HG02943 (cell line): ENCODE data around the gene S1PR2.
"Not testable (repeated sequence)": the region's sequence is repeated elsewhere in the genome, so short reads cannot be mapped to it uniquely, and the experiment has no call there.

Experiments
- ATAC-seq: cut with Tn5 transposase; IDR thresholded peaks from one replicate; pipeline ENCODE4 v1.9.1; 2021; ENCODE audit warnings: mild to moderate bottlenecking, low read depth, moderate library complexity; ENCODE audit not compliant: unreplicated experiment

The S1PR2 gene

GRCh38 chr19:10194500-10195198 is 36.5 kb downstream of the S1PR2 start, which contains the start of gene DNMT1:
DNMT1 (minus strand) TSS chr19:10194953; CDS start chr19:10194899, 54 bp downstream.
- peak; percentile 79 for ATAC-seq

GRCh38 chr19:10193790-10194499 is 37.2 kb downstream of the S1PR2 start:
- no peak for ATAC-seq

DNA sequence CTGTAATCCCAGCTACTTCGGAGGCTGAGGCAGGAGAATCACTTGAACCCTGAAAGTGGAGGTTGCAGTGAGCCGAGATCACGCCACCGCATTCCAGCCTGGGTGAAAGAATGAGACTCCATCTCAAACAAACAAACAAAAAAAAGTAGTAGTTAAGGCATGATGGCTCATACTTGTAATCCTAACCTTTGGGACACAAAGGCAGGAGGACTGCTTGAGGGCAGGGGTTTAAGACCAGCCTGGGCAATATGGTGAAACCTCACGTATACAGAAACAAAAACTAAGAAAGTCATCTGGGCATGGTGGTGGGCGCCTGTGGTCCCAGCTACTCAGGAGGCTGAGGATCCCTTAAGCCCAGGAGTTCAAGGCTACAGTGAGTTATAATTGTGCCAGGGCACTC is 38.2 kb downstream of the S1PR2 start:
- ATAC-seq: no peak

DNA sequence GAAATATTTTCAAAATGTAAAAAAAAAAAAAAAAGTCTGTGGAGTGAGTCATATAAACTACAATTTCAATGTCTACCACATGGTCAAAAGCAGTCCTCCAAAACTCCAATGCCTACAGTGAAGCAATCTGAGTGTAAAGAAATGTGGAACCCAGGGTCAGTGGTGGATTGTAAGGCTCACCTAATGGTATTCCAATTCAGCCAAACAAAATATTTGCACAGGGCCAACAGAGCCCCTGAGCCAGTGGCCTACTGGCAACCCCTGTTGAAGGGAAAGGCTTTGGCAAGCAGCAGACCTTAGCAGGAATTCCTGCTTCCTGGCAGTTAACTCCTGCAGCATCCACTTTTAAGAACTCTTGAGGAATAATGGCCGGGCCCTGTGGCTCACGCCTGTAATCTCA is 39.8 kb downstream of the S1PR2 start:
- ATAC-seq: no peak

DNA sequence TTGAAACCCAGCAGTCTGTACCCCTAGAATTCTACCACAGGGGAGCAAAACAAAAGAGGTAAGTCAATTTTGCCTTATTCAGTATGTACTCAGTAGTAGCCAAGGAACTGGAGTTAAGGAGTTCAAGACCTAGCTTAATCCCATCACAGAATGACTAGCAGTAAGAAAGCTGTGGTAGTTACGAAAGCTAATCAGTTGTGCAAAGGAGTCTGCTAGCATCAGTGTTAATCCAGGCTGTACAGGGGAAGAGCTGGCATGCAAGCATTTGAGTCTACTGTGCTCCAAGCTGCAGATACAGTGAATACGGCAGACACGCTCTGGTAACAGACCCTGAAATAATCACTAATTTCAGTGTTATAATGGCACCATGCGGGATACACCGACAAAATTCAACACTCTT is 41.1 kb downstream of the S1PR2 start:
- ATAC-seq: no peak

GRCh38 chr19:10189616-10190015 is 41.5 kb downstream of the S1PR2 start:
- no peak for ATAC-seq

- no peak for ATAC-seq
Measured at GRCh38 chr19:10187315-10187714, 43.8 kb downstream of the S1PR2 start.

- no peak for ATAC-seq
Measured at GRCh38 chr19:10184636-10185035, 46.5 kb downstream of the S1PR2 start.

- no peak for ATAC-seq
Measured at GRCh38 chr19:10183926-10184325, 47.2 kb downstream of the S1PR2 start.

- no peak for ATAC-seq
Measured at GRCh38 chr19:10182847-10183246, 48.3 kb downstream of the S1PR2 start.

DNA sequence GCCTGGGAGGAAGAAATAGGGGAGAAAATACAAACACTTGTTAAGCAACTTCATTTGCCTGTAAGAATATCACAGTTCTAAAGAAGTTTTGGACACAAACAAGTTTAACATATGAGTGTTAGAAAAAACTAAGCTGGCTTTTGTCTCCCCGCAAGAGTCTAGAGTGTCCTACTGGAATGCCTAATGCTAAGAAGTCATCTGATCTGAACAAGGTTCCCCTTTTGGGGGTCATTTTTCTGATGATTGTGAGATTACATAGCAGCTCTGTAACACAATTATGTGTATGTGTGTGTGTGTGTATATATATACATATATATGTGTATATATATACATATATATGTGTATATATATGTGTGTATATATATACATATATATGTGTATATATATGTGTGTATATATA is 49.1 kb downstream of the S1PR2 start:
- no peak for ATAC-seq

- ATAC-seq: no peak
Measured at GRCh38 chr19:10180459-10180858, 50.7 kb downstream of the S1PR2 start.

GRCh38 chr19:10180024-10180423 is 51.1 kb downstream of the S1PR2 start:
- not testable (repeated sequence) for ATAC-seq

GRCh38 chr19:10173527-10173926 is 57.6 kb downstream of the S1PR2 start:
- no peak for ATAC-seq
